Endothelial cell of umbilical vein (primary cell): ENCODE data around the gene CPA4. TPM values are rescaled to one million over a fixed set of nuclear protein-coding genes. Genes with fewer than 3 reads are reported as not detected.

Experiments used
- BruUV-seq: library from RNA; stranded (reverse); fragments of 400-500 nt; replicated peaks from 2 replicates; lab custom pipeline; 2021; lab: Mats Ljungman, UMichigan
- CTCF ChIA-PET: fragments of 300-600, 350-600 bp; sonication (Branson Sonifier 250); formaldehyde crosslinking; loops from one replicate; lab custom pipeline; 2021; ENCODE audit warnings: antibody characterized with exemption, inconsistent platforms; lab: Charles Lee
- POLR2A ChIA-PET: fragments of 300-600, 350-600 bp; sonication (Branson Sonifier 250); formaldehyde crosslinking; loops from one replicate; lab custom pipeline; 2021; ENCODE audit warnings: antibody characterized with exemption, inconsistent platforms; lab: Charles Lee
- DNase-seq: peaks from one replicate; pipeline ENCODE4 v3.0.0-alpha.2; 2011; ENCODE audit warnings: low read depth, low spot score
- FAIRE-seq: peaks from 2 replicates; lab custom pipeline; 2011; peaks lifted over from hg19 to GRCh38; lab: Jason Lieb, UNC
- H2AFZ ChIP-seq: 2 replicates; pipeline ENCODE4 v1.6.0; 2012; ENCODE audit warnings: low read depth, low read length, control low read depth, inconsistent platforms
- H3K27ac ChIP-seq: 2 replicates; pipeline ENCODE4 v1.5.1; 2011; ENCODE audit warnings: low read depth, mild to moderate bottlenecking, control low read depth, low read length, moderate library complexity; ENCODE audit not compliant: insufficient read depth
- H3K27me3 ChIP-seq, 2 experiments: 2 replicates each; pipeline versions ENCODE4 v1.6.0 to v1.6.1; 2011; ENCODE audit warnings: low read length in 2 of 2, mixed read lengths in 1 of 2; ENCODE audit not compliant: control insufficient read depth in 2 of 2, insufficient read depth in 2 of 2
- H3K36me3 ChIP-seq, 2 experiments: 2 replicates in 1 of 2; 3 replicates in 1 of 2; pipeline ENCODE4 v1.5.1; 2011; ENCODE audit warnings: low read length in 2 of 2, mild to moderate bottlenecking in 1 of 2, moderate library complexity in 1 of 2; ENCODE audit not compliant: control insufficient read depth in 2 of 2, insufficient read depth in 2 of 2; ENCODE audit errors: extremely low read depth in 1 of 2
- H3K4me1 ChIP-seq: 3 replicates; pipeline ENCODE4 v1.5.1; 2011; ENCODE audit warnings: mild to moderate bottlenecking, low read length; ENCODE audit not compliant: control insufficient read depth, insufficient read depth; ENCODE audit errors: extremely low read depth
- H3K4me2 ChIP-seq: 2 replicates; pipeline ENCODE4 v1.6.1; 2011; ENCODE audit warnings: low read length, control low read depth, mixed read lengths; ENCODE audit not compliant: insufficient read depth
- H3K4me3 ChIP-seq, 3 experiments: fragments of 200-600 bp in 1 of 3; sonication (generic), shearing (Covaris generic) in 1 of 3; replicated peaks in 1 of 3; 2 replicates each; pipeline ENCODE4 v1.5.1; 2011 to 2016; ENCODE audit warnings: control low read depth in 3 of 3, low read length in 3 of 3, mild to moderate bottlenecking in 2 of 3, inconsistent platforms in 1 of 3, low read depth in 1 of 3, moderate library complexity in 1 of 3; ENCODE audit not compliant: insufficient read depth in 1 of 3
- H3K79me2 ChIP-seq: 2 replicates; pipeline ENCODE4 v1.6.0; 2012; ENCODE audit warnings: low read length, inconsistent platforms; ENCODE audit not compliant: control insufficient read depth, insufficient read depth
- H3K9ac ChIP-seq: replicated peaks from 2 replicates; pipeline ENCODE3; 2011; ENCODE audit warnings: low read length, control low read depth; ENCODE audit not compliant: insufficient read depth; ENCODE audit errors: extremely low read depth
- H3K9me1 ChIP-seq: replicated peaks from 3 replicates; pipeline ENCODE4 v1.6.0; 2011; ENCODE audit warnings: mild to moderate bottlenecking, low read length; ENCODE audit not compliant: control insufficient read depth, insufficient read depth; ENCODE audit errors: extremely low read depth
- H3K9me3 ChIP-seq: replicated peaks from 2 replicates; pipeline ENCODE4 v1.5.1; 2012; ENCODE audit warnings: low read length, inconsistent platforms; ENCODE audit not compliant: control insufficient read depth, insufficient read depth
- H4K20me1 ChIP-seq: replicated peaks from 2 replicates; pipeline ENCODE3; 2011; ENCODE audit warnings: mild to moderate bottlenecking, low read length; ENCODE audit not compliant: control insufficient read depth, insufficient read depth; ENCODE audit errors: extremely low read depth
- CTCF ChIP-seq, 2 donors: IDR thresholded peaks; 1 replicate in 1 of 2; 2 replicates in 1 of 2; pipeline ENCODE4 v1.5.1; 2011; ENCODE audit warnings: low read length in 2 of 2, mild to moderate bottlenecking in 2 of 2, moderate library complexity in 2 of 2, control low read depth in 1 of 2, inconsistent platforms in 1 of 2, low read depth in 1 of 2; ENCODE audit not compliant: insufficient read depth in 1 of 2; ENCODE audit errors: extremely low read depth in 1 of 2
- EZH2 ChIP-seq: IDR thresholded peaks from 2 replicates; pipeline ENCODE4 v1.6.1; 2012; ENCODE audit warnings: borderline replicate concordance, low read depth, mild to moderate bottlenecking, moderate library complexity, low read length, inconsistent platforms; ENCODE audit not compliant: severe bottlenecking
- FOS ChIP-seq: IDR thresholded peaks from 2 replicates; pipeline ENCODE4 v1.6.1; 2011; ENCODE audit warnings: mild to moderate bottlenecking, low read length, moderate library complexity, borderline replicate concordance; ENCODE audit not compliant: insufficient read depth
- GATA2 ChIP-seq: IDR thresholded peaks from 2 replicates; pipeline ENCODE4 v1.7.0; 2011; ENCODE audit warnings: low read depth, mild to moderate bottlenecking, moderate library complexity, mixed read lengths, low read length; ENCODE audit not compliant: insufficient read length, insufficient read depth
- JUN ChIP-seq: IDR thresholded peaks from 2 replicates; pipeline ENCODE4 v1.6.1; 2011; ENCODE audit warnings: borderline replicate concordance, low read depth; ENCODE audit not compliant: insufficient read length, insufficient read depth
- MAX ChIP-seq: IDR thresholded peaks from 2 replicates; pipeline ENCODE4 v1.6.1; 2011; ENCODE audit not compliant: insufficient read depth, insufficient read length
- MYC ChIP-seq: IDR thresholded peaks from one replicate; pipeline ENCODE4 v1.6.1; 2011; ENCODE audit warnings: mild to moderate bottlenecking, low read depth, low read length
- POLR2A ChIP-seq: IDR thresholded peaks from 2 replicates; pipeline ENCODE4 v1.6.1; 2012; ENCODE audit warnings: low read depth, mild to moderate bottlenecking, control low read depth, low read length
- POLR2AphosphoS5 ChIP-seq: IDR thresholded peaks from 2 replicates; pipeline ENCODE4 v1.6.1; 2012; ENCODE audit warnings: low read depth, mild to moderate bottlenecking, control low read depth, low read length, moderate library complexity; ENCODE audit not compliant: insufficient read depth
- dilution Hi-C: fragments of 300-500 bp; cut with MboI; formaldehyde crosslinking; loops from one replicate; pipeline ENCODE4 v1.15.0; 2019; ENCODE audit warnings: low sequenced_read_pairs; ENCODE audit not compliant: extremely low pct_ligation_motif_present
- intact Hi-C: fragments of 100-400 bp; cut with micrococcal nuclease; formaldehyde crosslinking; loops from one replicate; pipeline ENCODE4 v1.10.0; 2022
- polyA plus RNA-seq, 4 experiments: library from polyadenylated mRNA; depleted of rRNA in 3 of 4; stranded (reverse) in 3 of 4; unstranded in 1 of 4; fragments of >200 nt; gene quantifications; 2 replicates each; pipeline versions ENCODE4 v1.2.1 to v1.2.3, GENCODE V29; 2011 to 2012; ENCODE audit warnings: missing spikeins in 1 of 4
- total RNA-seq: library from RNA; stranded (reverse); gene quantifications from 2 replicates; pipeline ENCODE4 v1.2.3, GENCODE V29; 2021

CPA4 gene
- total and polyA plus RNA-seq, 2 donors (not counting 3 experiments of a cell fraction or from before 2014, with no cell fraction given) = 0.36 TPM; not detected in 1

- Histone ChIP-seq H3K9me1 (no peaks in the 10 kb centered on the region), H2AFZ (no peak overlapping the region), H3K4me3 (no peak overlapping the region), H3K9ac (no peak overlapping the region), H3K36me3 (no peaks in the 10 kb centered on the region), H3K79me2 (no peaks in the 10 kb centered on the region), H3K4me1 (no peaks in the 10 kb centered on the region), H3K9me3 (no peaks in the 10 kb centered on the region), H3K4me2 (no peak overlapping the region), H4K20me1 (no peaks in the 10 kb centered on the region), H3K27me3 (no peaks in the 10 kb centered on the region), H3K27ac (no peak overlapping the region)
- BruUV-seq = no TSS peak
- dilution Hi-C loops (no loop called here), intact Hi-C loops (no loop called here)
- no peak for TF ChIP-seq EZH2
- ChIA-PET CTCF (no interaction called here), POLR2A (no interaction called here)
- FAIRE-seq (no peak), DNase-seq (no peak)
Observed at GRCh38 chr7:130288829-130289228, 4.1 kb upstream of the CPA4 start.

- BruUV-seq = no TSS peak
- Histone ChIP-seq H2AFZ (no peak overlapping the region), H4K20me1 (no peaks in the 10 kb centered on the region), H3K36me3 (no peaks in the 10 kb centered on the region), H3K27me3 (no peaks in the 10 kb centered on the region), H3K27ac (no peak overlapping the region), H3K9me1 (no peaks in the 10 kb centered on the region), H3K9ac (no peak overlapping the region), H3K79me2 (no peaks in the 10 kb centered on the region), H3K9me3 (no peaks in the 10 kb centered on the region), H3K4me1 (no peaks in the 10 kb centered on the region), H3K4me3 (no peak overlapping the region), H3K4me2 (no peak overlapping the region)
- POLR2A ChIA-PET = no interaction called here
- intact Hi-C loops (no loop called here), dilution Hi-C loops (no loop called here)
- TF ChIP-seq EZH2 = no peak
- no peak for TF ChIP-seq GATA2
- no peak for TF ChIP-seq FOS
- TF ChIP-seq JUN = no peak
- no peak for TF ChIP-seq POLR2A
- TF ChIP-seq MAX = no peak
- TF ChIP-seq MYC = no peak
- no peak for TF ChIP-seq CTCF (IDR thresholded peaks at IDR 0.05; ENCODE audit: extremely low read depth in 1 of 2, insufficient read depth in 1 of 2, low read depth in 1 of 2, low read length in 2 of 2)
- TF ChIP-seq POLR2AphosphoS5 = no peak
- no peak for FAIRE-seq
- CTCF ChIA-PET = no interaction called here
- no peak for DNase-seq
Observed at GRCh38 chr7:130289478-130289877, 3.5 kb upstream of the CPA4 start.
